Gastrocnemius medialis (tissue), 4 donors: ENCODE measurements around the gene PPP6C. TPM values are rescaled to one million over a fixed set of nuclear protein-coding genes. Genes with fewer than 3 reads are reported as not detected.
A peak's percentile ranks its signal among the peaks of the same experiment; 100 is the strongest.
"Not testable (repeated sequence)": the region's sequence is repeated elsewhere in the genome, so short reads cannot be mapped to it uniquely, and the experiment has no call there.

Experiments used
- ATAC-seq, 2 donors: fragments of 150-250 bp; one replicate each; pipeline ENCODE4 v1.9.1; 2016
- DNase-seq, 2 donors: peaks; one replicate each; pipeline ENCODE4 v3.0.0-alpha.2; 2019
- H3K27ac ChIP-seq, 4 donors: fragments of 200-600 bp; sonication (generic); 1 replicate in 1 of 4; 2 replicates in 3 of 4; pipeline ENCODE4 v1.5.1; 2016 to 2018; ENCODE audit warnings: mild to moderate bottlenecking in 2 of 4, moderate library complexity in 1 of 4
- H3K27me3 ChIP-seq, 3 donors: fragments of 200-600 bp; sonication (generic) in 2 of 3; 1 replicate in 1 of 3; 2 replicates in 2 of 3; pipeline versions ENCODE4 v1.5.1 to v1.6.0; 2016 to 2019; ENCODE audit warnings: mild to moderate bottlenecking in 1 of 3, moderate library complexity in 1 of 3
- H3K36me3 ChIP-seq, 2 donors: fragments of 200-600 bp; sonication (generic) in 1 of 2; one replicate each; pipeline ENCODE4 v1.5.1; 2017 to 2018
- H3K4me1 ChIP-seq, 2 donors: fragments of 200-600 bp; sonication (generic) in 1 of 2; one replicate each; pipeline ENCODE4 v1.5.1; 2016 to 2017; ENCODE audit warnings: mild to moderate bottlenecking in 2 of 2
- H3K4me3 ChIP-seq, 4 donors: fragments of 200-600 bp; sonication (generic) in 3 of 4; 1 replicate in 1 of 4; 2 replicates in 3 of 4; pipeline ENCODE4 v1.5.1; 2016 to 2019; ENCODE audit warnings: mild to moderate bottlenecking in 2 of 4
- H3K9me3 ChIP-seq, 3 donors: fragments of 200-600 bp; sonication (generic) in 2 of 3; 1 replicate in 1 of 3; 2 replicates in 2 of 3; pipeline ENCODE4 v1.5.1; 2016 to 2019
- CTCF ChIP-seq, 5 experiments: fragments of 450-650 bp in 3 of 5; fragments of 200-600 bp in 2 of 5; sonication (generic) in 2 of 5; IDR thresholded peaks in 4 of 5; conservative IDR thresholded peaks in 1 of 5; 1 replicate in 4 of 5; 2 replicates in 1 of 5; pipeline ENCODE4 v1.5.1; 2016 to 2019; ENCODE audit warnings: antibody characterized with exemption in 5 of 5, mild to moderate bottlenecking in 3 of 5, moderate library complexity in 3 of 5
- POLR2A ChIP-seq, 2 donors: fragments of 450-650 bp; IDR thresholded peaks; one replicate each; pipeline ENCODE4 v1.6.1; 2017; ENCODE audit warnings: antibody characterized with exemption in 2 of 2, mild to moderate bottlenecking in 2 of 2, moderate library complexity in 2 of 2
- in situ Hi-C, 4 donors: fragments of 200-750 bp; cut with MboI; loops; one replicate each; pipeline versions ENCODE4 v1.15.0 to v1.8.0; 2017; ENCODE audit warnings: low sequenced_read_pairs in 4 of 4
- intact Hi-C: fragments of 100-400 bp; cut with DNase I; formaldehyde crosslinking; loops from one replicate; pipeline ENCODE4 v1.15.1; 2023; ENCODE audit warnings: low total_unique reads
- total RNA-seq, 4 donors: library from RNA; depleted of rRNA; stranded (reverse); fragments of >200 nt; gene quantifications; one replicate each; pipeline versions ENCODE4 v1.1.0 to v1.2.3, GENCODE V29; 2016

The PPP6C gene
- total RNA-seq, 4 donors from 2014 or later, result 49.4 to 80.6 (median 73.6) TPM

- Histone ChIP-seq H3K27me3 (no peaks in the 10 kb centered on the region), H3K4me3 (no peak overlapping the region), H3K9me3 (no peaks in the 10 kb centered on the region), H3K4me1 (peaks cover 3 to 6% of the 10 kb centered on the region in 2 donors), H3K36me3 (no peaks in the 10 kb centered on the region), H3K27ac (peak overlapping the region; percentile 32 to 60 (median 56))
- ATAC-seq (no peak), DNase-seq (no peak)
- intact Hi-C loops, result no loop called here
- in situ Hi-C loops, result loop anchor here in 3 of 4 donors (25.0 kb wide), 2 partner anchors 188 to 363 kb away; partner anchors contain the start of genes NR6A1 (in 2 of the 3) and GOLGA1 (in 1 of the 3)
- TF ChIP-seq POLR2A (IDR thresholded peaks at IDR 0.05) (no peak), CTCF (IDR thresholded peaks at IDR 0.05 in 4 of 5, conservative IDR thresholded peaks at IDR 0.05 in 1 of 5) (no peak)
These were observed 64.1 kb downstream of the PPP6C start for GRCh38 chr9:125125523-125125922.

GRCh38 chr9:125121146-125121545, 68.5 kb downstream of the PPP6C start:
- Histone ChIP-seq H3K4me1 (peaks cover 5 to 9% of the 10 kb centered on the region in 2 donors), H3K27me3 (no peaks in the 10 kb centered on the region), H3K36me3 (no peaks in the 10 kb centered on the region), H3K4me3 (no peak overlapping the region), H3K9me3 (no peaks in the 10 kb centered on the region), H3K27ac (no peak overlapping the region)
- ATAC-seq, result no peak
- no peak for DNase-seq
- intact Hi-C loops (no loop called here), in situ Hi-C loops (no loop called here)
- TF ChIP-seq POLR2A (IDR thresholded peaks at IDR 0.05) (no peak), CTCF (IDR thresholded peaks at IDR 0.05 in 4 of 5, conservative IDR thresholded peaks at IDR 0.05 in 1 of 5) (no peak)

GRCh38 chr9:125119643-125120286, 69.8 kb downstream of the PPP6C start:
- DNase-seq (no peak), ATAC-seq (peak; percentile 30 to 63)
- H3K4me1 ChIP-seq, result peaks cover 3 to 5% of the 10 kb centered on the region in 2 donors
- no peaks in the 10 kb centered on the region for H3K27me3 ChIP-seq
- no peak for TF ChIP-seq POLR2A (IDR thresholded peaks at IDR 0.05)
- no peak for TF ChIP-seq CTCF (IDR thresholded peaks at IDR 0.05 in 4 of 5, conservative IDR thresholded peaks at IDR 0.05 in 1 of 5)
- no peaks in the 10 kb centered on the region for H3K36me3 ChIP-seq
- intact Hi-C loops (no loop called here), in situ Hi-C loops (no loop called here)
- H3K27ac ChIP-seq, result no peak overlapping the region
- H3K4me3 ChIP-seq, result no peak overlapping the region
- no peaks in the 10 kb centered on the region for H3K9me3 ChIP-seq

- H3K4me3 ChIP-seq, intact Hi-C loops, ATAC-seq, H3K27me3 ChIP-seq, H3K36me3 ChIP-seq, H3K9me3 ChIP-seq, DNase-seq, H3K4me1 ChIP-seq, in situ Hi-C loops, H3K27ac ChIP-seq: not testable (repeated sequence)
These were observed 70.9 kb downstream of the PPP6C start for GRCh38 chr9:125118696-125119095.

GRCh38 chr9:125114503-125114902, 75.1 kb downstream of the PPP6C start:
- intact Hi-C loops, H3K27ac ChIP-seq, H3K9me3 ChIP-seq, DNase-seq, ATAC-seq, H3K4me3 ChIP-seq, H3K4me1 ChIP-seq, H3K36me3 ChIP-seq, H3K27me3 ChIP-seq, in situ Hi-C loops: not testable (repeated sequence)

GRCh38 chr9:125110464-125110863, 79.1 kb downstream of the PPP6C start:
- no peak for ATAC-seq
- TF ChIP-seq CTCF (IDR thresholded peaks at IDR 0.05 in 4 of 5, conservative IDR thresholded peaks at IDR 0.05 in 1 of 5) (no peak), POLR2A (IDR thresholded peaks at IDR 0.05) (no peak)
- intact Hi-C loops, result no loop called here
- no peaks in the 10 kb centered on the region for H3K9me3 ChIP-seq
- DNase-seq, result no peak
- H3K4me1 ChIP-seq, result no peaks in the 10 kb centered on the region
- no peak overlapping the region for H3K27ac ChIP-seq
- H3K27me3 ChIP-seq, result no peaks in the 10 kb centered on the region
- no peak overlapping the region for H3K4me3 ChIP-seq
- no peaks in the 10 kb centered on the region for H3K36me3 ChIP-seq
- in situ Hi-C loops, result no loop called here

GRCh38 chr9:125108541-125108940, 81.1 kb downstream of the PPP6C start:
- ATAC-seq, H3K27ac ChIP-seq: not testable (repeated sequence)

More at GRCh38 chr9:125108541-125108940, 81.1 kb downstream of the PPP6C start:
- H3K36me3 ChIP-seq, H3K27me3 ChIP-seq, intact Hi-C loops, DNase-seq, in situ Hi-C loops, H3K4me3 ChIP-seq, H3K9me3 ChIP-seq: not testable (repeated sequence)
- peaks cover 15% of the 10 kb centered on the region in 2 donors for H3K4me1 ChIP-seq
